ENCODE data around the gene OXSR1. TPM values are rescaled to one million over a fixed set of nuclear protein-coding genes. Genes with fewer than 3 reads are reported as not detected.

OXSR1 gene
- total RNA-seq, 6 experiments from 2014 or later: 48.5 to 54.3 (median 51.5) TPM

DNA sequence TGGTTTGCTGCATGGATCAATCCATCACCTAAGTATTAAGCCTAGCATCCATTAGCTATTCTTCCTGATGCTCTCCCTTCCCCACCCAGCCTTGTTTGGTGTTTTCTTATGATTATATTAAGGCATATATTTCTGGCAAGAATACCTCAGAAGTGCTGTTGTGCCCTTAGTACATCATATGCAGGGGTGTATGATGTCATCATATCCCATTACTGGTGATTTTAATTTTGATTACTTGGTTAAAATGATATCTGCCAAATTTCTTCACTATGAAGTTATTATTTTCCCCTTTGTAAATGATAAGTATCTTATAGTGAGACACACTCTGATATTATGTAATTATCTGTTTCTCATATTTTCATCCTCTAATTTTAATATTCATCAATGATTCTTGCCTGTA lies 132.2 kb downstream of the OXSR1 start:
- Mint-ChIP-seq H3K27me3 (ENCODE audit: insufficient read depth) (peaks cover 18% of the 10 kb centered on the region), H3K27ac (no peak overlapping the region), H3K4me3 (no peak overlapping the region), H3K9me3 (no peaks in the 10 kb centered on the region), H3K36me3 (ENCODE audit: low read depth) (no peaks in the 10 kb centered on the region), H3K4me1 (ENCODE audit: low read depth) (no peaks in the 10 kb centered on the region)
- no peak for DNase-seq
- TF ChIP-seq, protein P1, sequence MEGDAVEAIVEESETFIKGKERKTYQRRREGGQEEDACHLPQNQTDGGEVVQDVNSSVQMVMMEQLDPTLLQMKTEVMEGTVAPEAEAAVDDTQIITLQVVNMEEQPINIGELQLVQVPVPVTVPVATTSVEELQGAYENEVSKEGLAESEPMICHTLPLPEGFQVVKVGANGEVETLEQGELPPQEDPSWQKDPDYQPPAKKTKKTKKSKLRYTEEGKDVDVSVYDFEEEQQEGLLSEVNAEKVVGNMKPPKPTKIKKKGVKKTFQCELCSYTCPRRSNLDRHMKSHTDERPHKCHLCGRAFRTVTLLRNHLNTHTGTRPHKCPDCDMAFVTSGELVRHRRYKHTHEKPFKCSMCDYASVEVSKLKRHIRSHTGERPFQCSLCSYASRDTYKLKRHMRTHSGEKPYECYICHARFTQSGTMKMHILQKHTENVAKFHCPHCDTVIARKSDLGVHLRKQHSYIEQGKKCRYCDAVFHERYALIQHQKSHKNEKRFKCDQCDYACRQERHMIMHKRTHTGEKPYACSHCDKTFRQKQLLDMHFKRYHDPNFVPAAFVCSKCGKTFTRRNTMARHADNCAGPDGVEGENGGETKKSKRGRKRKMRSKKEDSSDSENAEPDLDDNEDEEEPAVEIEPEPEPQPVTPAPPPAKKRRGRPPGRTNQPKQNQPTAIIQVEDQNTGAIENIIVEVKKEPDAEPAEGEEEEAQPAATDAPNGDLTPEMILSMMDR (IDR thresholded peaks at IDR 0.05): no peak

DNA sequence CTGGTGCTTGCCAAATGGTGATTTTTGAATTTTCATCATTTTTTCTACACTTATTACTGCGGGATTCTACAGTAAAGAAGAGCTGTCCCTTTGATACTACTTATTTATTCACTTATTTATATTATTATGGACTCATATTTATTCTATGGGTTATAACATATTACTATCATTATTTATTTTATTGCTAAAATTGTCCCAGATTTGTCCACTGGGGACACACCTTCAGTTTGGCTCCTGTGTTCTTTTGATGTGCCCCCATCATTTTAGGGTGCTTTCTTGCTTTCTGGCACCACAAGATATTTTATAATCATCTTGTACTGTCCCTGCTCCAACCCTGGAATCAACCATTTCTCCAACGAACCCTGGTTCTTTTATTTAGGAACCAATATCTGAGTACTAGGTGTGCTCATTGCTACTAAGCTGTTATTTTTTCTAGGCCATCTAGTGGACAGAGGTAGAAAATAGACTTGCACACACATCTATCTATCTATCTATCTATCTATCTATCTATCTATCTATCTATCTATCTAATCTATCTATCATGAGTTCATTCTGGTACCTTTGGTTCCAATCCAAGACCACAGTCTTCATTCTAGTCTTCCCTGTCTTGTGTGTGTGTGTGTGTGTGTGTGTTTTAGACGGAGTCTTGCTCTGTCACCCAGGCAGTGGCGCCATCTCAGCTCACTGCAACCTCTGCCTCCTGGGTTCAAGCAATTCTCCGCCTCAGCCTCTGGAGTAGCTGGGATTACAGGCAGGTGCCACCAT lies 132.8 kb downstream of the OXSR1 start:
- TF ChIP-seq, protein P1 (IDR thresholded peaks at IDR 0.05): peak; percentile 78
- Mint-ChIP-seq H3K27ac (no peak overlapping the region), H3K36me3 (ENCODE audit: low read depth) (no peaks in the 10 kb centered on the region), H3K4me1 (ENCODE audit: low read depth) (no peaks in the 10 kb centered on the region), H3K4me3 (no peak overlapping the region), H3K9me3 (no peaks in the 10 kb centered on the region), H3K27me3 (ENCODE audit: insufficient read depth) (peaks cover 18% of the 10 kb centered on the region)
- DNase-seq: peak; percentile 8

Other genes starting within 250 kb of the OXSR1 start
- gene VILL, start 174.8 kb upstream of the OXSR1 start, total RNA-seq (2021; fragmentation: NEBNext Ultra II Directional; extraction: Animal tissue kit (Norgen Biotek cat#: 25700)): 1 to 10 TPM; 3.5 to 4.6 (median 3.7) TPM
- 10 to 100 TPM; 11.1 to 22.4 (median 17.6) TPM for gene PLCD1, start 135.9 kb upstream of the OXSR1 start, total RNA-seq (2021; fragmentation: NEBNext Ultra II Directional; extraction: Animal tissue kit (Norgen Biotek cat#: 25700))
- gene DLEC1, start 126.3 kb upstream of the OXSR1 start, total RNA-seq (2021; fragmentation: NEBNext Ultra II Directional; extraction: Animal tissue kit (Norgen Biotek cat#: 25700)): under 1 TPM in 1 of 6 experiments, not detected in 5; 0.05 TPM
- gene ACAA1, start 28.4 kb upstream of the OXSR1 start, total RNA-seq (2021; fragmentation: NEBNext Ultra II Directional; extraction: Animal tissue kit (Norgen Biotek cat#: 25700)): 10 to 100 TPM; 45.1 to 60.9 (median 52.1) TPM
- 10 to 100 TPM; 25.1 to 31.9 (median 28.4) TPM for gene MYD88, start 26.9 kb upstream of the OXSR1 start, total RNA-seq (2021; fragmentation: NEBNext Ultra II Directional; extraction: Animal tissue kit (Norgen Biotek cat#: 25700))
- under 1 TPM in 5 of 6 experiments, not detected in 1; 0.17 to 0.30 (median 0.20) TPM for gene SLC22A13, start 100.3 kb downstream of the OXSR1 start, total RNA-seq (2021; fragmentation: NEBNext Ultra II Directional; extraction: Animal tissue kit (Norgen Biotek cat#: 25700))
- under 1 TPM in 1 of 6 experiments, not detected in 5; 0.09 TPM for gene SLC22A14, start 116.8 kb downstream of the OXSR1 start, total RNA-seq (2021; fragmentation: NEBNext Ultra II Directional; extraction: Animal tissue kit (Norgen Biotek cat#: 25700))
- 1 to 10 TPM; 5.1 to 8.0 (median 6.2) TPM for gene XYLB, start 181.2 kb downstream of the OXSR1 start, total RNA-seq (2021; fragmentation: NEBNext Ultra II Directional; extraction: Animal tissue kit (Norgen Biotek cat#: 25700))

Data from HFFc6 (cell line).